Prostate gland (tissue), 2 donors: ENCODE data around the gene DIP2B.

Experiments used
- POLR2A ChIP-seq: fragments of 450-650 bp; IDR thresholded peaks from one replicate; pipeline ENCODE4 v1.6.1; 2016; ENCODE audit warnings: antibody characterized with exemption, mild to moderate bottlenecking
- TF ChIP-seq, protein P1 (sequence below), 4 experiments: fragments of 200-600 bp in 2 of 4; fragments of 450-650 bp in 2 of 4; sonication (generic) in 2 of 4; IDR thresholded peaks; 1 replicate in 3 of 4; 2 replicates in 1 of 4; pipeline ENCODE4 v1.5.1; 2016 to 2019; ENCODE audit warnings: antibody characterized with exemption in 4 of 4, mild to moderate bottlenecking in 2 of 4, moderate library complexity in 2 of 4

DNA sequence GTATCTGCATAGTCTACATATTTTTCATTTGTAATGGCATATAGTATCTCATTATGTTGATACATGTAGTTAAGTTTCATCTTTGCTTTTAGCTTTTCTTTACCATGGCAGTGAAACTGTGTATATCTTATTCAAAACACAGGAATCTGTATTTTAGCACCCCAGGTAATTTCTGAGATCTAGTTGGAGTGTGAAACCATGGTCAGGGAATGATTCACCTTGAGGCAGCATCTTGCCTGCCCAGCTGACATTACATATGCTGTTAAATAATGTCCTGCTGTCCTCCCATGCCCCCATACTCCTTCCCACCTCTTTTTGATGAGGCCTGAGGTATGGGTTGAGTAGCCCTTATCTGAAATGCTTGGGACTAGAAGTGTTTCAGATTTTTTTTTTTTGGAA is 133.7 kb downstream of the DIP2B start:
- TF ChIP-seq, protein P1, sequence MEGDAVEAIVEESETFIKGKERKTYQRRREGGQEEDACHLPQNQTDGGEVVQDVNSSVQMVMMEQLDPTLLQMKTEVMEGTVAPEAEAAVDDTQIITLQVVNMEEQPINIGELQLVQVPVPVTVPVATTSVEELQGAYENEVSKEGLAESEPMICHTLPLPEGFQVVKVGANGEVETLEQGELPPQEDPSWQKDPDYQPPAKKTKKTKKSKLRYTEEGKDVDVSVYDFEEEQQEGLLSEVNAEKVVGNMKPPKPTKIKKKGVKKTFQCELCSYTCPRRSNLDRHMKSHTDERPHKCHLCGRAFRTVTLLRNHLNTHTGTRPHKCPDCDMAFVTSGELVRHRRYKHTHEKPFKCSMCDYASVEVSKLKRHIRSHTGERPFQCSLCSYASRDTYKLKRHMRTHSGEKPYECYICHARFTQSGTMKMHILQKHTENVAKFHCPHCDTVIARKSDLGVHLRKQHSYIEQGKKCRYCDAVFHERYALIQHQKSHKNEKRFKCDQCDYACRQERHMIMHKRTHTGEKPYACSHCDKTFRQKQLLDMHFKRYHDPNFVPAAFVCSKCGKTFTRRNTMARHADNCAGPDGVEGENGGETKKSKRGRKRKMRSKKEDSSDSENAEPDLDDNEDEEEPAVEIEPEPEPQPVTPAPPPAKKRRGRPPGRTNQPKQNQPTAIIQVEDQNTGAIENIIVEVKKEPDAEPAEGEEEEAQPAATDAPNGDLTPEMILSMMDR (IDR thresholded peaks at IDR 0.05): no peak
- TF ChIP-seq POLR2A: no peak
